Muscle of leg (tissue), 11 donors: ENCODE data around the gene RPH3AL. TPM values are rescaled to one million over a fixed set of nuclear protein-coding genes. Genes with fewer than 3 reads are reported as not detected.
"Not testable (repeated sequence)": the region's sequence is repeated elsewhere in the genome, so short reads cannot be mapped to it uniquely, and the experiment has no call there.

ENCODE experiments used
- DNase-seq: peaks from one replicate; pipeline ENCODE4 v3.0.0; 2013
- H3K27ac ChIP-seq: one replicate; pipeline ENCODE4 v1.5.1; 2013; ENCODE audit warnings: mild to moderate bottlenecking, low read length, control low read depth
- H3K27me3 ChIP-seq: one replicate; pipeline ENCODE4 v1.6.1; 2013; ENCODE audit warnings: low read length; ENCODE audit not compliant: control insufficient read depth, insufficient read depth
- H3K36me3 ChIP-seq: one replicate; pipeline ENCODE4 v1.6.1; 2013; ENCODE audit warnings: low read length; ENCODE audit not compliant: control insufficient read depth, insufficient read depth
- H3K4me1 ChIP-seq: one replicate; pipeline ENCODE4 v1.6.1; 2013; ENCODE audit warnings: low read length; ENCODE audit not compliant: control insufficient read depth, insufficient read depth
- H3K4me3 ChIP-seq: one replicate; pipeline ENCODE4 v1.5.1; 2013; ENCODE audit warnings: low read length, control low read depth
- H3K9me3 ChIP-seq: replicated peaks from 2 replicates; pipeline ENCODE4 v1.6.1; 2013; ENCODE audit warnings: low read depth, low read length; ENCODE audit not compliant: control insufficient read depth
- WGBS: methylation state at CpG from one replicate; pipeline ENCODE4 v1.1.5; 2013; ENCODE audit warnings: missing lambda C conversion rate; ENCODE audit not compliant: insufficient coverage; 5-methylcytosine and 5-hydroxymethylcytosine counted together
- polyA plus RNA-seq, 8 donors: library from polyadenylated mRNA; unstranded; fragments of 120-200 nt; gene quantifications; one replicate each; pipeline versions ENCODE4 v1.2.1 to v1.2.3, GENCODE V29; 2013; ENCODE audit warnings: inconsistent platforms in 1 of 8, low replicate concordance in 1 of 8; ENCODE audit not compliant: insufficient read length in 8 of 8, insufficient read depth in 1 of 8
- total RNA-seq: library from RNA; stranded (reverse); fragments of 120-200 nt; gene quantifications from one replicate; pipeline ENCODE4 v1.2.4, GENCODE V29; 2013

RPH3AL gene
- total and polyA plus RNA-seq, 9 donors: 3.0 to 6.1 (median 4.8) TPM

GRCh38 chr17:250487-251300 lies 101.9 kb downstream of the RPH3AL start:
- 94% methylated on average over 21 of the region's 27 CpGs for WGBS
- no peak for DNase-seq
- H3K27ac ChIP-seq: no peak overlapping the region

GRCh38 chr17:249236-249993 lies 103.2 kb downstream of the RPH3AL start:
- 92% methylated on average over 18 of the region's 24 CpGs for whole genome bisulfite sequencing

More at GRCh38 chr17:250487-251300, 101.9 kb downstream of the RPH3AL start:
- Histone ChIP-seq H3K27me3 (no peaks in the 10 kb centered on the region), H3K36me3 (no peaks in the 10 kb centered on the region), H3K4me1 (peaks cover 2% of the 10 kb centered on the region), H3K4me3 (no peak overlapping the region), H3K9me3 (no peaks in the 10 kb centered on the region)

GRCh38 chr17:248337-249235 lies 104.0 kb downstream of the RPH3AL start:
- H3K27me3 ChIP-seq: no peaks in the 10 kb centered on the region
- H3K36me3 ChIP-seq: no peaks in the 10 kb centered on the region
- no peaks in the 10 kb centered on the region for H3K9me3 ChIP-seq
- WGBS: 88% methylated on average over 1 of the region's 9 CpGs
- no peak overlapping the region for H3K27ac ChIP-seq
- H3K4me3 ChIP-seq: no peak overlapping the region
- no peak for DNase-seq
- peaks cover 2% of the 10 kb centered on the region for H3K4me1 ChIP-seq

More at GRCh38 chr17:249236-249993, 103.2 kb downstream of the RPH3AL start:
- no peaks in the 10 kb centered on the region for H3K27me3 ChIP-seq
- DNase-seq: no peak
- no peak overlapping the region for H3K4me3 ChIP-seq
- H3K36me3 ChIP-seq: no peaks in the 10 kb centered on the region
- peaks cover 2% of the 10 kb centered on the region for H3K4me1 ChIP-seq
- no peaks in the 10 kb centered on the region for H3K9me3 ChIP-seq
- H3K27ac ChIP-seq: no peak overlapping the region

- WGBS: 52% methylated on average over 8 of the region's 8 CpGs
- H3K27ac ChIP-seq: no peak overlapping the region
- no peaks in the 10 kb centered on the region for H3K9me3 ChIP-seq
- no peaks in the 10 kb centered on the region for H3K36me3 ChIP-seq
- H3K4me3 ChIP-seq: no peak overlapping the region
- DNase-seq: no peak
- H3K27me3 ChIP-seq: no peaks in the 10 kb centered on the region
- peaks cover 2% of the 10 kb centered on the region for H3K4me1 ChIP-seq
Measured at GRCh38 chr17:247767-248166, 104.8 kb downstream of the RPH3AL start.

GRCh38 chr17:246851-247421 lies 105.7 kb downstream of the RPH3AL start:
- no peaks in the 10 kb centered on the region for H3K36me3 ChIP-seq
- H3K27ac ChIP-seq: no peak overlapping the region
- WGBS: 77% methylated on average over 12 of the region's 23 CpGs
- no peaks in the 10 kb centered on the region for H3K27me3 ChIP-seq
- peaks cover 2% of the 10 kb centered on the region for H3K4me1 ChIP-seq
- no peaks in the 10 kb centered on the region for H3K9me3 ChIP-seq
- no peak for DNase-seq
- no peak overlapping the region for H3K4me3 ChIP-seq

- Histone ChIP-seq H3K4me1 (peaks cover 2% of the 10 kb centered on the region), H3K36me3 (no peaks in the 10 kb centered on the region), H3K4me3 (no peak overlapping the region), H3K9me3 (no peaks in the 10 kb centered on the region), H3K27ac (no peak overlapping the region), H3K27me3 (no peaks in the 10 kb centered on the region)
- DNase-seq: no peak
- 65% methylated on average over 8 of the region's 14 CpGs for WGBS
Measured at GRCh38 chr17:246226-246625, 106.4 kb downstream of the RPH3AL start.

- no peaks in the 10 kb centered on the region for H3K36me3 ChIP-seq
Measured at GRCh38 chr17:245611-246010, 107.0 kb downstream of the RPH3AL start.

GRCh38 chr17:245020-245419 lies 107.6 kb downstream of the RPH3AL start:
- H3K36me3 ChIP-seq: no peaks in the 10 kb centered on the region
- WGBS: 98% methylated on average over 7 of the region's 7 CpGs
- no peaks in the 10 kb centered on the region for H3K9me3 ChIP-seq
- H3K4me1 ChIP-seq: peaks cover 2% of the 10 kb centered on the region
- no peaks in the 10 kb centered on the region for H3K27me3 ChIP-seq
- no peak overlapping the region for H3K27ac ChIP-seq
- no peak overlapping the region for H3K4me3 ChIP-seq
- no peak for DNase-seq

More at GRCh38 chr17:245611-246010, 107.0 kb downstream of the RPH3AL start:
- Histone ChIP-seq H3K4me3 (no peak overlapping the region), H3K9me3 (no peaks in the 10 kb centered on the region), H3K27ac (no peak overlapping the region), H3K27me3 (no peaks in the 10 kb centered on the region), H3K4me1 (peaks cover 2% of the 10 kb centered on the region)
- WGBS: 95% methylated on average over 13 of the region's 13 CpGs
- DNase-seq: no peak

- not testable (repeated sequence) for H3K27ac ChIP-seq, H3K27me3 ChIP-seq, H3K9me3 ChIP-seq, H3K4me3 ChIP-seq, H3K4me1 ChIP-seq, H3K36me3 ChIP-seq, DNase-seq
Measured at GRCh38 chr17:243924-244323, 108.7 kb downstream of the RPH3AL start.
